ENCODE data around the gene SLIT3. TPM values are rescaled to one million over a fixed set of nuclear protein-coding genes. Genes with fewer than 3 reads are reported as not detected.

The SLIT3 gene
- total RNA-seq, 1 experiment from 2014 or later: 0.92 TPM

GRCh38 chr5:168784454-168784853, 516.5 kb downstream of the SLIT3 start:
- Histone ChIP-seq H3K4me2 (ENCODE audit: insufficient read depth, insufficient read length, low read length) (no peak overlapping the region), H3K23ac (ENCODE audit: insufficient read length, low read depth, low read length) (no peak overlapping the region), H3K9ac (ENCODE audit: extremely low read depth, insufficient read length, low read length) (no peak overlapping the region), H3K18ac (ENCODE audit: insufficient read length, low read depth, low read length) (no peak overlapping the region), H3K23me2 (ENCODE audit: insufficient read length, low read depth, low read length, poor library complexity, severe bottlenecking) (no peaks in the 10 kb centered on the region), H2BK120ac (ENCODE audit: low read depth, low read length, poor library complexity, severe bottlenecking) (no peak overlapping the region), H3K56ac (ENCODE audit: insufficient read length, low read depth, low read length) (no peak overlapping the region), H3K14ac (ENCODE audit: insufficient read depth, low read length) (no peak overlapping the region), H4K91ac (ENCODE audit: insufficient read length, low read depth, low read length) (no peak overlapping the region), H4K5ac (ENCODE audit: insufficient read length, low read depth, low read length) (no peak overlapping the region), H2AFZ (ENCODE audit: low read length) (no peak overlapping the region), H4K20me1 (ENCODE audit: control insufficient read depth, insufficient read depth, insufficient read length) (no peaks in the 10 kb centered on the region), H3K79me2 (ENCODE audit: insufficient read depth, low read length) (no peaks in the 10 kb centered on the region), H2BK20ac (ENCODE audit: low read depth, low read length, poor library complexity, severe bottlenecking) (no peak overlapping the region), H2BK12ac (ENCODE audit: insufficient read length, low read depth, low read length) (no peak overlapping the region), H3K79me1 (ENCODE audit: insufficient read depth, low read depth, low read length, poor library complexity, severe bottlenecking) (no peaks in the 10 kb centered on the region), H2AK5ac (ENCODE audit: insufficient read length, low read length) (no peak overlapping the region), H2BK15ac (ENCODE audit: low read depth, low read length) (no peak overlapping the region), H3K4ac (ENCODE audit: low read depth, low read length) (no peak overlapping the region), H2BK5ac (ENCODE audit: insufficient read length, low read length) (no peak overlapping the region), H3T11ph (ENCODE audit: low read length) (no peak overlapping the region), H4K8ac (replicated peaks; ENCODE audit: insufficient read length, low read depth, low read length) (no peak overlapping the region), H3K4me1 (ENCODE audit: insufficient read depth, low read length) (peaks cover 6% of the 10 kb centered on the region; the same call in 1 of the 2 replicates), H3K9me3 (ENCODE audit: control insufficient read depth, low read depth, low read length) (no peaks in the 10 kb centered on the region), H3K27ac (ENCODE audit: insufficient read length, low read depth, low read length) (no peak overlapping the region), H3K27me3 (ENCODE audit: insufficient read depth, low read length) (no peaks in the 10 kb centered on the region)
- no CpG with 5 or more reads among the region's 4 CpGs for WGBS (ENCODE audit: extremely low coverage, insufficient read length, low lambda C conversion rate)
- no peaks in the 10 kb centered on the region for H3K9me3 Mint-ChIP-seq
- H3K27me3 Mint-ChIP-seq (ENCODE audit: low read depth): peaks cover 16% of the 10 kb centered on the region
- no peaks in the 10 kb centered on the region for H3K36me3 Mint-ChIP-seq (ENCODE audit: insufficient read depth in 1 of 3, low read depth in 3 of 3)
- H3K27ac Mint-ChIP-seq: no peak overlapping the region
- no peak for DNase-seq
- H3K4me1 Mint-ChIP-seq: peaks cover 7 to 19% of the 10 kb centered on the region in 2 experiments
- no peak overlapping the region for H3K4me3 Mint-ChIP-seq
- no peak for TF ChIP-seq CTCF (conservative IDR thresholded peaks at IDR 0.05)
